ENCODE results near the gene SLC22A23.

- TF ChIP-seq CTCF (IDR thresholded peaks at IDR 0.05 in 4 of 5, conservative IDR thresholded peaks at IDR 0.05 in 1 of 5) (no peak), POLR2A (IDR thresholded peaks at IDR 0.05) (no peak)
Measured at GRCh38 chr6:3253597-3253961, 203.3 kb downstream of the SLC22A23 start.

Measured in gastrocnemius medialis (tissue), 4 donors.